GM06990 (cell line): ENCODE measurements around the gene PYCR2.
"Not testable (repeated sequence)": the region's sequence is repeated elsewhere in the genome, so short reads cannot be mapped to it uniquely, and the experiment has no call there.

Experiments
- DNase-seq: peaks from one replicate; pipeline ENCODE4 v3.0.0-alpha.2; 2011; ENCODE audit not compliant: insufficient read length; ENCODE audit errors: extremely low read depth
- H3K27me3 ChIP-seq: replicated peaks from 2 replicates; pipeline ENCODE4 v1.6.0; 2011; ENCODE audit warnings: low read length; ENCODE audit not compliant: control insufficient read depth, insufficient read depth
- H3K36me3 ChIP-seq: 2 replicates; pipeline ENCODE4 v1.5.1; 2011; ENCODE audit warnings: low read length; ENCODE audit not compliant: control insufficient read depth, insufficient read depth
- H3K4me3 ChIP-seq: replicated peaks from 2 replicates; pipeline ENCODE4 v1.5.1; 2011; ENCODE audit warnings: low read depth, mild to moderate bottlenecking, control low read depth, low read length
- TF ChIP-seq, protein P1 (sequence below): IDR thresholded peaks from 2 replicates; pipeline ENCODE4 v1.5.1; 2011; ENCODE audit warnings: low read length, control low read depth, mild to moderate bottlenecking, inconsistent platforms; ENCODE audit not compliant: insufficient read depth, poor library complexity, severe bottlenecking

PYCR2 gene

DNA sequence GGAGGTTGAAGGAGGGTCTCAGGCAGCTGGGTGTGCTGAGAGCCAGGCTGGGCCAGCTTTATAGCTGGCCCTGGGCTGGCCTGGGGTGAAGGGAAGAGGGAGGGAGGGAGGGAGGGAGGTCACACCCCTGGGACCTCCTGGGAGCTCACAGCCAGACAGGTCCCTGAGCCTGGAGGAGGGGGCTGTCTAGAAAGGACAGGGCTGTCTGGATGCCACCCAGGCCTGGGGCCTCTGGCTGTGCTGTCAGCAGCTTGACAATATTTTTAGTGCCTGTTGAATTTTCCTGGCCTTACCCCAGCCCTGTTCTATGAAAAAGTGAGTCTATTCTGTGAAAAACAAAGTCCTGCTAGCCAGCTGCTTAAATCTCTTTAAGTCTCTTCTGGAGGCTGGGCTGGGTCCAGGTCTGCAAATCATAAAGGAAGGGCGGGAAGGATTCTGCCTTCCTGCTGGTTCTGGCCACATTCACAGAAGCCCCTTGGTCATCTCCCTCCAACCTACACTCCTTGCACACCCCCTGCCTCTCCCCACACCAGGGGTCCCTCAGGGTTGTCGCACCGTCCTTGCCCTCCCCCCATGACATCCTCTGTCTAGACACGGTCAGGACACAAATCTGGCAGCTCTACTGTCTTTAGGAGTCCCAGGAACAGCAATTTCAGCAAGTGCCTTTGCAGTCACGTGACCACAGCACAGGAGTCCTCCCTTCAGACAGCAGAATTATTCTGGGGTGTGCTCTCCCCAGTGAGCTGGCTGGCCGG, 17.3 kb upstream of the PYCR2 start, which contains the start of gene LEFTY2:
Gene LEFTY2 (minus strand): TSS at position 34 of the 755 bp plus-strand sequence. CDS start 80 bp downstream, outside the sequence.
- Histone ChIP-seq H3K4me3 (no peak within 1 kb of the TSS), H3K36me3 (no peaks in the 10 kb centered on the region), H3K27me3 (no peaks in the 10 kb centered on the region)
- no peak for DNase-seq
- TF ChIP-seq, protein P1, sequence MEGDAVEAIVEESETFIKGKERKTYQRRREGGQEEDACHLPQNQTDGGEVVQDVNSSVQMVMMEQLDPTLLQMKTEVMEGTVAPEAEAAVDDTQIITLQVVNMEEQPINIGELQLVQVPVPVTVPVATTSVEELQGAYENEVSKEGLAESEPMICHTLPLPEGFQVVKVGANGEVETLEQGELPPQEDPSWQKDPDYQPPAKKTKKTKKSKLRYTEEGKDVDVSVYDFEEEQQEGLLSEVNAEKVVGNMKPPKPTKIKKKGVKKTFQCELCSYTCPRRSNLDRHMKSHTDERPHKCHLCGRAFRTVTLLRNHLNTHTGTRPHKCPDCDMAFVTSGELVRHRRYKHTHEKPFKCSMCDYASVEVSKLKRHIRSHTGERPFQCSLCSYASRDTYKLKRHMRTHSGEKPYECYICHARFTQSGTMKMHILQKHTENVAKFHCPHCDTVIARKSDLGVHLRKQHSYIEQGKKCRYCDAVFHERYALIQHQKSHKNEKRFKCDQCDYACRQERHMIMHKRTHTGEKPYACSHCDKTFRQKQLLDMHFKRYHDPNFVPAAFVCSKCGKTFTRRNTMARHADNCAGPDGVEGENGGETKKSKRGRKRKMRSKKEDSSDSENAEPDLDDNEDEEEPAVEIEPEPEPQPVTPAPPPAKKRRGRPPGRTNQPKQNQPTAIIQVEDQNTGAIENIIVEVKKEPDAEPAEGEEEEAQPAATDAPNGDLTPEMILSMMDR = no peak

DNA sequence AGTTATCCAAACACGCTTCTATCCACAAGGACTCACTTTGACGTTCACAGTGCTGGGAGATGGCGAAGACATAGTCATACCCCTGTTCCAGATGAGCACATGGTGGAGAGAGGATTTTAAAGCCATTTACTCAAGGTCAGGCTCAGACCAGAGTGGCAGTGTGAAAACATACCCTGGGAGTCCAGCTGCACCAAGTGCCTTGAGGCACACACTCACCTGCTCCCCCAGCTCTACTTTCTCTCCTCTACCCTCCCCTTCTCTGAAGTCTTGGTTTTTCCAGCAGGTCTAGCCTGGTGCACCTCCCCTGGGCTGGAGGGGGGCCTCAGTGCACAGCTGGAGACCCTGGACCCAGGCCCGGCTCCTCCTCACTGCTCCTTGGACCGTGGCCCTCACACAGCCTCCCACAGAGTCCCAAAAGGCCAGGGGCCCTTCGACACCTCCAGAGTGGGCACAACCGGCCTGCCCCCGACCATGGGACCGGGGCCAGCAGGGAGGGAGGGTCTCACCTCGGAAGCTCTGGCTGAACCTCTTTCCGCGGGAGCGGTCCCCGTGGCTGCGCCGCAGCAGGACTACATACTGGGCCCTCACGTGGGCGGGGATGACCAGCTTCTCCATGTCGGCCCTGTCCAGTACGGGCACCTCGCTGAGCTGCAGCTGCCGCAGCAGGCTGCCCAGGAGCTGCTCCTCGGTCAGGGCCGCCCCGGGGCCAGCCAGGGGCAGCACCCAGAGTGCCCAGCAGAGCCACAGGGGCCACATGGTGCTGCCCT, 16.5 kb upstream of the PYCR2 start:
- no peaks in the 10 kb centered on the region for H3K27me3 ChIP-seq
- no peaks in the 10 kb centered on the region for H3K36me3 ChIP-seq
- TF ChIP-seq, protein P1 = no peak
- H3K4me3 ChIP-seq = no peak overlapping the region
- no peak for DNase-seq

DNA sequence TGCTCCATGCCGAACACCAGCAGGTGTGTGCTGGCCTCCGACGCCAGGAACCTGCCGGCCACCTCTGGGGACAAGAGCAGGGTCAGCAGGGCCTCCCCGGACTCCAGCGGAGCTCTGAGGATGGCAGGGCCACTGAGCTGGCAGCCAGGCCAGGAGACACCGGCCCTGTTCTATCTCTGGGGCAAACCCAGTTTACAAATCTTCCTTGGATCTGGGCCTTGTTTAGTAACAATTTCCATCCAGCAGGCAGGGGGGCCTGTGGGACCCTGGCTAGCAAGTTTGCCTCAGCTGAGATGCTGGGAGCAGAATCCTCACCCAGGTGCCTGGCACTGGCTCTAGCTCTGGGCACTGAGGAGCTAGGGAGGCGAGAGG, 15.9 kb upstream of the PYCR2 start:
- not testable (repeated sequence) for H3K27me3 ChIP-seq, H3K36me3 ChIP-seq, DNase-seq, H3K4me3 ChIP-seq

DNA sequence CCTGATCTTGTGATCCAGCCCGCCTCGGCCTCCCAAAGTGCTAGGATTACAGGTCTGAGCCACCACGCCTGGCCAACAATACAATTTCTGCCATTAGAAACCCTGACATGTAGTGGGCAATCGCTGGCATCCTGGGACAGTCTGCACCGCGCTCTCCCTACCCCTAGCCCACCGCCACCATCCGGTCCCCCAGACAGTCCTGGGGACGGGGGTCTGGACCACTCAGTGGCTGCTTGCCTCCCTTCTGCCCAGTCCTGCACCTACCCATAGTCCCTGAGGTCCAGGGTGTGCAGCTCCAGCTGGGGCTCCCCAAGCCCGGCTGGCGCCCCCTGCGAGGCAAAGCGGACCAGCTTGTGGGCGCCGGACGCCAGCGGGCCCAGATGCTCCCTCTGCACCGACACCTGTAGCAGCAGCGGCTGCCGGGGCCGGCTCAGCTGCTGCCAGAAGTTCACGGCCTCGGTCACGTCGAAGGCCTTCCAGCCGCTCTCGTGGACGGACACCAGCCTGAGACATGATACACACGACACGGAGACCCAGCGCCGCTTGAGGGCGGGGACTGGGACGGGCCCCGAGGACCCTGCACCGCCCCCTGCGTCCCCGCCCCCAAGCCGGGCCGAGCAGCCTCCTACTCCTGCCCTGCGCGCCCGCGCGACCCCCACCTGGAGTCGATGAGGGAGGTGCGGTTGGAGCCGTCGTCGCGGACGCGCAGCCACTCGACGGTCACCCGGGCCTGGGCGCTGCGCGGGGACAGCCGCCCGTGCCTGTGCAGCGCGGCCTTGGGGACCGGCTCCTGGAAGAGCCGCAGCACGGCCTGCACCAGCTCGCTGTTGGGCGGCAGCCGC, 15.3 kb upstream of the PYCR2 start:
- H3K4me3 ChIP-seq, DNase-seq, H3K36me3 ChIP-seq, H3K27me3 ChIP-seq: not testable (repeated sequence)

DNA sequence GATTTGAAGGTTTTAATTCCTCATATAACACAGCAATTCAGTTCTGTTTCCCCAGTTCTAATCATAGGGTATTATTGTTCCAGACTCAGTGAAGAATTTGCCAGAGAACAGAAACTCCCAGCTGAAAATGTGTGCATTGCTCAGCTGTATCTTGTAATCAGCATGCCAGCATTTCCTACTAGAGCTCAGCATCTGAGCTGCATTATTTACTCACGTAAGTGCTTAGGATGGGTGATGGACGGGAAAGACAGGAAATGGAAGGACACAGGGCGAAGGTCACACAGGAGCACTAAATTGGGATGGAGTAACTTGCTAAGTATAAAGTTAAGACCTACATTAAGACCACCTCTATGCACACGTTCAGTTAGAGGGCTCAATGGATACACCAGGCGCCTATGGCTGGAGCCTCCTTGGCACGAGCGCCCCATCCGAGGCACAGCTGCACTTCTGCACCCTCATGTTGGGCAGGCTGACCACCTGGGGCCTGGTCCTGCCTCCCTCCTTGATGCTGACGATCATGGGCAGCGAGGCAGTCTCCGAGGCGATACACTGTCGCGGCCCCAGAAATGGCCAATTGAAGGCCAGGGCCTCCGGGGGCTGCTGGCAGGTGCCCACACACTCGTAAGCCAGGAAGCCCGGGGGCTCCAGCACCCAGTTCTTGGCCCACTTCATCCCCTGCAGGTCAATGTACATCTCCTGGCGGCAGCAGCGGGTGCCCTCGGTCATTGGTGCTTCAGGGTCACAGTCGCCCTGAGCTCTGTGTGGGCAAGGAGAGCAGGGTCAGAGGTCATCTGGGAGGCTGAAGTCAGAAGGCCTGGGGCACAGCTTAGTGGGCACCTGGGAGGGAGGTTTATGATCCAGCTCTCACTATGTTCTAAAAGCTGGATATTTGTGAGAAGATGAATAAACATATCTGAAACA, 13.3 kb upstream of the PYCR2 start:
- H3K27me3 ChIP-seq = no peaks in the 10 kb centered on the region
- DNase-seq = no peak
- H3K36me3 ChIP-seq = no peaks in the 10 kb centered on the region
- H3K4me3 ChIP-seq = no peak overlapping the region
- TF ChIP-seq, protein P1 = no peak

DNA sequence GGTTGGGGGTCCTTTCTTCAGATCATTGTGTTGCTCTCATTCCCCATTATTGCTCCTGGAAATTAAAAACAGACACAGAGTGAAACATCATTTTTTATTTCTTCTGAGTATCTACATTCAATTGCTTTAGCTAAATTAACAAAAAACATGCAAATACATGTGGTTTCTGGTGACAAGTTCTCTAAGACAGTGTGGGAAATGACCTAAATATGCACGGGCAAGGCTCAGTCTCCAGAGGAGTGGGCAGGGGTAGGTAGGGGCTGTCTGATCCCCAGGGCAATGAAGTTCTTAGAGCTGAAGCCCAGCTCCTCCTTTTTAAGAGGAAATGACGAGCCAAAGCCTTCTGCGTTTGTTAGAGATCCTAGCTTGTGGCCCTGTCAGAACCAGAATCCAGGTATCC, 12.5 kb upstream of the PYCR2 start:
- TF ChIP-seq, protein P1 = no peak
- H3K27me3 ChIP-seq = no peaks in the 10 kb centered on the region

DNA sequence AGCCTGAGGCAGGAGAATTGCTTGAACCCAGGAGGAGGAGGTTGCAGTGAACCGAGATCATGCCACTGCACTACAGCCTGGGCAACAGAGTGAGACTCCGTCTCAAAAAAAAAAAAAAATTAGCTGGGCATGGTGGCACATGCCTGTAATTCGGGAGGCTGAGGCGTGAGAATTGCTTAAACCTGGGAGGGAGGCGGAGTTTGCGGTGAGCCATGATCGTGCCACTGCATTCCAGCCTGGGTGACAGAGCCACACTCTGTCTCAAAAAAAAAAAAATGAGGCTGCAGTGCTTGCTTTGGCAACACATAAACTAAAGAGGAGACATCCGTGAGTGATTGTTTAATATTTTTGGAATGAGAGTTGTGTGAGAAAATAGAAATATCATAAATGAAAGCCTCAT, 12.0 kb upstream of the PYCR2 start:
- H3K27me3 ChIP-seq, H3K4me3 ChIP-seq, H3K36me3 ChIP-seq, DNase-seq: not testable (repeated sequence)

More for the DNA sequence above, 12.5 kb upstream of the PYCR2 start:
- DNase-seq = no peak
- H3K4me3 ChIP-seq = no peak overlapping the region
- H3K36me3 ChIP-seq = no peaks in the 10 kb centered on the region
